KOPT-K1 (cell line): ENCODE results near the gene PLEKHG4B.
"Not testable (repeated sequence)": the region's sequence is repeated elsewhere in the genome, so short reads cannot be mapped to it uniquely, and the experiment has no call there.

Experiments
- H3K27ac ChIP-seq: fragments of 200-600 bp; sonication (generic); 2 replicates; pipeline ENCODE4 v1.5.1; 2016; ENCODE audit warnings: antibody characterized with exemption, mild to moderate bottlenecking, low read depth, low read length; ENCODE audit not compliant: poor library complexity, severe bottlenecking
- H3K36me3 ChIP-seq: fragments of 200-600 bp; sonication (generic); 2 replicates; pipeline ENCODE4 v1.5.1; 2017; ENCODE audit warnings: antibody characterized with exemption, mild to moderate bottlenecking, low read length, moderate library complexity; ENCODE audit not compliant: insufficient read depth
- H3K9me3 ChIP-seq: fragments of 200-600 bp; sonication (generic); 2 replicates; pipeline ENCODE4 v1.5.1; 2017; ENCODE audit warnings: antibody characterized with exemption, low read length, mild to moderate bottlenecking; ENCODE audit not compliant: insufficient read depth, poor library complexity, severe bottlenecking

The PLEKHG4B gene

DNA sequence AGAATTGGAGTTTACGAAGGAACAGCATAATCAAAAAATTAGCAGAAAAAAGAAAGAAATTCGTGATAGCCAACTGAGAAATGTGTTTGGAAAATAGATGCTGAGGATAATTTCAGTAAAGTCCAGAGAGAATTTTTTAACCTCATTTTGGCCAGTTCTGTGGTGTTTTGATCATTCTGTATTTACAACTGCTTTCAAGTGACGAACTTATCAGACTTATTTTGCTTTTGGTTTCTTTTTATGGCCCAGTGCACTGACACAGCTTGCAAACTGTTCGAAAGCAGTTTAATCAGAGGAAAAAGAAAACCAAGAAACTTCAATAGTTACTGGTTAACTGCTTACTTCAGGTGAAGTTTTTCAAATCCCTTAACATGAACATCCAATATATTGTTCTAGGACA is 128.0 kb downstream of the PLEKHG4B start:
- Histone ChIP-seq H3K36me3 (peaks cover 31% of the 10 kb centered on the region), H3K27ac (peak overlapping the region; percentile 83), H3K9me3 (no peaks in the 10 kb centered on the region)

GRCh38 chr5:222951-223715 is 131.2 kb downstream of the PLEKHG4B start:
- H3K36me3 ChIP-seq: peaks cover 56% of the 10 kb centered on the region
- not testable (repeated sequence) for H3K27ac ChIP-seq, H3K9me3 ChIP-seq

DNA sequence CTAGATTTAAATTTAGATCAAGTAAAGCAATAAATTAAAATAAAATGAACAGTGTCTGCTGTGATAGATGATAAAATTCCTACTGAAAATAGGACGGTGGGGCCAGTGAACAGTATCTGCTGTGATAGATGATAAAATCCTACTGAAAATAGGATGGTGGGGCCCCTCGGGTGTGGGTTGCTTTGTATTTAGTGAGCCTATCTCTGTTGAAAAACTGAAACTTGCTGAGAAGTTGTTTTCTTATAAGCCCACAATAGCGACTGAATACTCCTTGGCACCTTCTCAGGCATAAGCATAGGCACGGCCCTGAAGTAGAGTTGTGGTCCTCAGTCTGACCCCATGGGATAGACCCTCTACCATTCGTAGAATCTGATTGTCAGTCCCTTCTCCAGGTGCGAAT is 131.8 kb downstream of the PLEKHG4B start:
- H3K27ac ChIP-seq: no peak overlapping the region
- peaks cover 63% of the 10 kb centered on the region for H3K36me3 ChIP-seq
- H3K9me3 ChIP-seq: no peaks in the 10 kb centered on the region

GRCh38 chr5:225334-225733 is 133.4 kb downstream of the PLEKHG4B start:
- Histone ChIP-seq H3K36me3 (peaks cover 78% of the 10 kb centered on the region), H3K27ac (no peak overlapping the region), H3K9me3 (no peaks in the 10 kb centered on the region)

DNA sequence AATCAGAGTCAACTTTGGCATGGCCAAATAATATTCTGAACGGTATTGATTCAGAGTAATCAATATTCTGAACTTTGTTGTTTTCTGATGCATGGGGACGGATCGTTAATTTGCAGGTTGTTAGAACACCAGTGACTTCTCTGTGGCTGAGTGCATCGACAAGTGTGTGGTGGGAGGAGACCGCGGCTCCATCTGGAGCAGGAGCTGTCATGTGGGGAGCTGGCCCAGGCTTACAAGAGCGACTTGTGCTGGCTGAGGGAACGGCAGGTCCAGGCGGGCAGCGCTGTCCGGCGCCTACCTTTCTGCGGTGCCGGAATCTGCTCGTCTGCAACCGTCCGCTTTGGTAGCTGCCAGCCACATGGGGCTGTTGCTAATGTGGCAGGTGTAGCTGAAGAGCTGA is 135.4 kb downstream of the PLEKHG4B start:
- not testable (repeated sequence) for H3K9me3 ChIP-seq
- H3K36me3 ChIP-seq: peaks cover 99% of the 10 kb centered on the region

DNA sequence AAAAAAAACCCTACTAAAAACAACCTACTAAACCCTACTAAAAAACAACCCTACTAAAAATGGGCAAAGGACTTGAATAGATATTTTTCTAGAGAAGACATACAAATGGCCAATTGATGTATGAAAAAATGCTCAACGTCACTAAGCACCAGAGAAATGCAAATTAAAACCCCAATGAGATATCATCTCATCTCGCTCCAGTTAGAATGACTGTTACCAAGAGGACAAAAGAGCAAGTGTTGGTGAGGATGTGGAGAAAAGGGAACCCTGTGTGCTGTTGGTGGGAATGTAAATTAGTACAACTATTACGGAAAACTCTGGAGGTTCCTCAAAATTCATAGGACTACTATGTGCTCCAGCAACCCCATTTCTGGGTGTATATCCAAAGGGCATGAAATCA is 136.9 kb downstream of the PLEKHG4B start:
- Histone ChIP-seq H3K36me3 (peaks cover 100% of the 10 kb centered on the region), H3K9me3 (no peaks in the 10 kb centered on the region), H3K27ac (no peak overlapping the region)

More for the DNA sequence above, 135.4 kb downstream of the PLEKHG4B start:
- not testable (repeated sequence) for H3K27ac ChIP-seq

DNA sequence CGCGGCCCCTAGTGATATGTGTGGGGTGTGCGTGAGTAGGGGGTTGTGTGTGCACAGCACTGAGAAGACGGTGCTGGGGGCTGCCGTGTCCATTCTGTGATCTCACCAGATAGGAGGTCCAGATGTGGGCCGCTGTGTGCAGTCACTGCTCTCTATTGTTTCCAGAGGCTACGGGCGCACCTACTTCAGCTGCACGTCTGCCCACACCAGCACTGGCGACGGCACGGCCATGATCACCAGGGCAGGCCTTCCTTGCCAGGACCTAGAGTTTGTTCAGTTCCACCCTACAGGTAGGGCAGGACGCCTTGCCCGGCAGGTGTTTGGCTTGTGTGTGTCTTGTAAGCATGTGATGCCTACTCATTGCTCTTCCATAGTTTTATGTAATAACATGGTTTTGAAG is 138.7 kb downstream of the PLEKHG4B start:
- no peak overlapping the region for H3K27ac ChIP-seq
- no peaks in the 10 kb centered on the region for H3K9me3 ChIP-seq
- peaks cover 100% of the 10 kb centered on the region for H3K36me3 ChIP-seq

GRCh38 chr5:231661-232060 is 139.7 kb downstream of the PLEKHG4B start:
- H3K9me3 ChIP-seq: no peaks in the 10 kb centered on the region
- H3K36me3 ChIP-seq: peaks cover 99% of the 10 kb centered on the region
- no peak overlapping the region for H3K27ac ChIP-seq

DNA sequence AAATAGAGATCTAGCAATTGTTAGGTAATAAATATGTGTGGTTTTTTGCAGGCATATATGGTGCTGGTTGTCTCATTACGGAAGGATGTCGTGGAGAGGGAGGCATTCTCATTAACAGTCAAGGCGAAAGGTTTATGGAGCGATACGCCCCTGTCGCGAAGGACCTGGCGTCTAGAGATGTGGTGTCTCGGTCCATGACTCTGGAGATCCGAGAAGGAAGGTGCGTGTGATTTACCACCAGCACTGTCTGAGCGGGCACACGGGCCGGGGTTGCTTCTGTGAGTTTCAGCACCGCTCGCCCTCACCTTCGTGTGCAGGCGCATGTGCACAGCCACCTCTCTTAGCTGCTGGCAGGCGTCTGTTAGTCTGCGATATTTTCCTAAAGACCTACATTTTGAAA is 141.5 kb downstream of the PLEKHG4B start:
- not testable (repeated sequence) for H3K27ac ChIP-seq
- peaks cover 98% of the 10 kb centered on the region for H3K36me3 ChIP-seq

GRCh38 chr5:234450-234849 is 142.5 kb downstream of the PLEKHG4B start:
- Histone ChIP-seq H3K36me3 (peaks cover 98% of the 10 kb centered on the region), H3K9me3 (no peaks in the 10 kb centered on the region)

More for the DNA sequence above, 141.5 kb downstream of the PLEKHG4B start:
- H3K9me3 ChIP-seq: not testable (repeated sequence)

GRCh38 chr5:235527-235926 is 143.6 kb downstream of the PLEKHG4B start:
- H3K36me3 ChIP-seq: peaks cover 98% of the 10 kb centered on the region
- not testable (repeated sequence) for H3K9me3 ChIP-seq, H3K27ac ChIP-seq

More at GRCh38 chr5:234450-234849, 142.5 kb downstream of the PLEKHG4B start:
- H3K27ac ChIP-seq: no peak overlapping the region

GRCh38 chr5:237931-238330 is 146.0 kb downstream of the PLEKHG4B start:
- H3K36me3 ChIP-seq: peaks cover 98% of the 10 kb centered on the region
- H3K27ac ChIP-seq, H3K9me3 ChIP-seq: not testable (repeated sequence)
